ENCODE measurements around the gene AFAP1.

AFAP1 gene

GRCh38 chr4:7910952-7911578 lies 28.6 kb downstream of the AFAP1 start:
- DNase-seq: no peak

GRCh38 chr4:7910263-7910896 lies 29.3 kb downstream of the AFAP1 start:
- no peak for DNase-seq

GRCh38 chr4:7909463-7910262 lies 30.0 kb downstream of the AFAP1 start:
- DNase-seq: no peak

GRCh38 chr4:7908668-7909067 lies 31.0 kb downstream of the AFAP1 start:
- no peak for DNase-seq

GRCh38 chr4:7907142-7907541 lies 32.5 kb downstream of the AFAP1 start:
- no peak for DNase-seq

GRCh38 chr4:7906171-7906701 lies 33.4 kb downstream of the AFAP1 start:
- no peak for DNase-seq

GRCh38 chr4:7904952-7905915 lies 34.4 kb downstream of the AFAP1 start:
- DNase-seq: peak in 1 of 2 donors; percentile 21

GRCh38 chr4:7903791-7904516 lies 35.7 kb downstream of the AFAP1 start:
- DNase-seq: no peak

- DNase-seq: no peak
Observed at GRCh38 chr4:7902826-7903225, 36.8 kb downstream of the AFAP1 start.

GRCh38 chr4:7902101-7902553 lies 37.5 kb downstream of the AFAP1 start:
- DNase-seq: no peak

GRCh38 chr4:7901311-7901885 lies 38.3 kb downstream of the AFAP1 start:
- no peak for DNase-seq

GRCh38 chr4:7900334-7900909 lies 39.2 kb downstream of the AFAP1 start:
- no peak for DNase-seq

- DNase-seq: no peak
Observed at GRCh38 chr4:7899184-7899869, 40.3 kb downstream of the AFAP1 start.

GRCh38 chr4:7898385-7898784 lies 41.3 kb downstream of the AFAP1 start:
- DNase-seq: no peak

- DNase-seq: no peak
Observed at GRCh38 chr4:7897811-7898210, 41.9 kb downstream of the AFAP1 start.

GRCh38 chr4:7894677-7895181 lies 44.9 kb downstream of the AFAP1 start:
- no peak for DNase-seq

- DNase-seq: no peak
Observed at GRCh38 chr4:7894098-7894676, 45.5 kb downstream of the AFAP1 start.

- DNase-seq: no peak
Observed at GRCh38 chr4:7893539-7893938, 46.1 kb downstream of the AFAP1 start.

- no peak for DNase-seq
Observed at GRCh38 chr4:7892212-7893019, 47.2 kb downstream of the AFAP1 start.
